B cell (primary cell): Measurements from ENCODE around the gene HK3. TPM values are rescaled to one million over a fixed set of nuclear protein-coding genes. Genes with fewer than 3 reads are reported as not detected.

Source experiments
- ATAC-seq: fragments of 200-7000 bp; cut with Tn5 transposase; one replicate; pipeline ENCODE4 v1.10.0; 2021; ENCODE audit warnings: low read depth, mild to moderate bottlenecking, moderate number of reproducible peaks, moderate library complexity
- CTCF ChIA-PET: fragments of 350-600 bp; sonication (Branson Sonifier 250); formaldehyde crosslinking; loops from one replicate; lab custom pipeline; 2021; ENCODE audit warnings: antibody characterized with exemption, inconsistent platforms; lab: Charles Lee
- POLR2A ChIA-PET: fragments of 350-600 bp; sonication (Branson Sonifier 250); formaldehyde crosslinking; loops from one replicate; lab custom pipeline; 2021; ENCODE audit warnings: antibody characterized with exemption; lab: Charles Lee
- DNase-seq: peaks from one replicate; pipeline ENCODE4 v3.0.0; 2013
- H2AFZ ChIP-seq: 2 replicates; pipeline ENCODE4 v1.6.1; 2012; ENCODE audit warnings: mild to moderate bottlenecking, low read depth, low read length; ENCODE audit not compliant: insufficient read depth, poor library complexity, severe bottlenecking
- H3K27ac ChIP-seq, 2 donors: 1 replicate in 1 of 2; 2 replicates in 1 of 2; pipeline ENCODE4 v1.5.1; 2012 to 2013; ENCODE audit warnings: low read length in 2 of 2, mild to moderate bottlenecking in 2 of 2, moderate library complexity in 1 of 2
- H3K27me3 ChIP-seq, 4 experiments: fragments of 200-600 bp in 1 of 4; sonication (generic) in 1 of 4; replicated peaks in 1 of 4; 1 replicate in 2 of 4; 2 replicates in 2 of 4; pipeline versions ENCODE4 v1.6.1 to v1.7.0; 2013 to 2016; ENCODE audit warnings: low read length in 3 of 4, mild to moderate bottlenecking in 2 of 4, mixed read lengths in 1 of 4, moderate library complexity in 1 of 4; ENCODE audit not compliant: insufficient read depth in 4 of 4, control insufficient read depth in 3 of 4; ENCODE audit errors: control extremely low read depth in 1 of 4
- H3K36me3 ChIP-seq, 2 experiments: replicated peaks in 1 of 2; 1 replicate in 1 of 2; 2 replicates in 1 of 2; pipeline versions ENCODE4 v1.6.1 to v1.7.1; 2013; ENCODE audit warnings: low read length in 1 of 2; ENCODE audit not compliant: insufficient read depth in 2 of 2, control insufficient read depth in 1 of 2; ENCODE audit errors: control extremely low read depth in 1 of 2, extremely low read depth in 1 of 2
- H3K4me1 ChIP-seq, 2 donors: fragments of 200-600 bp in 1 of 2; sonication (generic) in 1 of 2; 1 replicate in 1 of 2; 2 replicates in 1 of 2; pipeline versions ENCODE4 v1.5.1 to v1.6.1; 2013 to 2017; ENCODE audit warnings: low read length in 2 of 2; ENCODE audit not compliant: control insufficient read depth in 2 of 2, insufficient read depth in 2 of 2
- H3K4me2 ChIP-seq: replicated peaks from 2 replicates; pipeline ENCODE3; 2012; ENCODE audit warnings: mild to moderate bottlenecking, low read depth, low read length; ENCODE audit not compliant: poor library complexity, severe bottlenecking
- H3K4me3 ChIP-seq, 5 experiments: fragments of 200-600 bp in 1 of 5; sonication (generic) in 1 of 5; 1 replicate in 3 of 5; 2 replicates in 2 of 5; pipeline versions ENCODE4 v1.5.1 to v1.7.0; 2011 to 2016; ENCODE audit warnings: low read length in 4 of 5, mild to moderate bottlenecking in 4 of 5, low read depth in 2 of 5, control low read depth in 1 of 5, moderate library complexity in 1 of 5; ENCODE audit not compliant: insufficient read depth in 1 of 5; ENCODE audit errors: control extremely low read depth in 1 of 5, extremely low read depth in 1 of 5
- H3K79me2 ChIP-seq: fragments of 200-600 bp; sonication (generic); one replicate; pipeline ENCODE4 v1.6.0; 2016; ENCODE audit warnings: low read length; ENCODE audit not compliant: control insufficient read depth, insufficient read depth
- H3K9ac ChIP-seq: fragments of 200-600 bp; sonication (generic); 2 replicates; pipeline ENCODE4 v1.6.1; 2017; ENCODE audit warnings: mild to moderate bottlenecking, low read length, moderate library complexity
- H3K9me3 ChIP-seq, 3 donors: one replicate each; pipeline versions ENCODE4 v1.6.1 to v1.7.1; 2013; ENCODE audit warnings: low read length in 2 of 3; ENCODE audit not compliant: control insufficient read depth in 2 of 3, insufficient read depth in 1 of 3; ENCODE audit errors: control extremely low read depth in 1 of 3
- H4K20me1 ChIP-seq: 2 replicates; pipeline ENCODE4 v1.6.0; 2012; ENCODE audit warnings: mild to moderate bottlenecking, low read length; ENCODE audit not compliant: insufficient read depth, control insufficient read depth, poor library complexity, severe bottlenecking
- H3K27ac Mint-ChIP-seq: one replicate; pipeline ENCODE4 v1.8.0; 2021; ENCODE audit warnings: mixed read lengths
- H3K27me3 Mint-ChIP-seq: one replicate; pipeline ENCODE4 v1.8.0; 2021; ENCODE audit warnings: mixed read lengths
- H3K4me1 Mint-ChIP-seq: one replicate; pipeline ENCODE4 v1.8.0; 2021; ENCODE audit warnings: mixed read lengths
- H3K4me3 Mint-ChIP-seq: one replicate; pipeline ENCODE4 v1.8.0; 2021; ENCODE audit warnings: mixed read lengths
- H3K9me3 Mint-ChIP-seq: one replicate; pipeline ENCODE4 v1.8.0; 2022; ENCODE audit warnings: mixed read lengths; ENCODE audit not compliant: insufficient read depth
- CTCF ChIP-seq: fragments of 200-600 bp; IDR thresholded peaks from one replicate; pipeline ENCODE4 v1.8.0; 2022; ENCODE audit warnings: antibody characterized with exemption, mild to moderate bottlenecking
- EZH2 ChIP-seq: IDR thresholded peaks from 2 replicates; pipeline ENCODE4 v1.6.1; 2012; ENCODE audit warnings: borderline replicate concordance, low read depth, mild to moderate bottlenecking, moderate library complexity, low read length; ENCODE audit not compliant: insufficient read depth, poor library complexity, severe bottlenecking
- WGBS: methylation state at CpG from one replicate; pipeline ENCODE4 v1.1.5; 2013; ENCODE audit warnings: missing lambda C conversion rate; ENCODE audit not compliant: insufficient coverage; 5-methylcytosine and 5-hydroxymethylcytosine counted together
- intact Hi-C: fragments of 100-400 bp; cut with micrococcal nuclease; formaldehyde crosslinking; loops from one replicate; pipeline ENCODE4 v1.10.0; 2022
- polyA plus RNA-seq: library from polyadenylated mRNA; depleted of rRNA; stranded (reverse); fragments of >200 nt; gene quantifications from 2 replicates; pipeline ENCODE4 v1.2.3, GENCODE V29; 2012
- total RNA-seq, 2 donors: library from RNA; stranded (reverse); fragments of 120-200 nt in 1 of 2; gene quantifications; 1 replicate in 1 of 2; 2 replicates in 1 of 2; pipeline versions ENCODE4 v1.2.3 to v1.2.4, GENCODE V29; 2013 to 2022

HK3 gene
- total and polyA plus RNA-seq, 2 donors (not counting 1 experiment from before 2014, with no cell fraction given) = 0.30 to 5.0 TPM

- Histone ChIP-seq H3K36me3 (peaks cover 19 to 76% of the 10 kb centered on the region in 2 experiments), H3K27ac (no peak overlapping the region), H3K9ac (no peak overlapping the region), H3K4me3 (no peak overlapping the region), H4K20me1 (peaks cover 4% of the 10 kb centered on the region), H3K4me2 (no peak overlapping the region), H3K9me3 (no peaks in the 10 kb centered on the region), H3K79me2 (peaks cover 10% of the 10 kb centered on the region), H2AFZ (no peak overlapping the region), H3K4me1 (no peaks in the 10 kb centered on the region), H3K27me3 (no peaks in the 10 kb centered on the region)
- intact Hi-C loops = no loop called here
- 100% methylated on average over 1 of the region's 1 CpG for WGBS
- H3K4me3 Mint-ChIP-seq = no peak overlapping the region
- TF ChIP-seq EZH2 = no peak
- no peak for TF ChIP-seq CTCF
- DNase-seq (no peak), ATAC-seq (no peak)
- H3K27me3 Mint-ChIP-seq = no peaks in the 10 kb centered on the region
- H3K4me1 Mint-ChIP-seq = no peaks in the 10 kb centered on the region
- H3K27ac Mint-ChIP-seq = no peak overlapping the region
- H3K9me3 Mint-ChIP-seq = no peaks in the 10 kb centered on the region
- ChIA-PET POLR2A (no interaction called here), CTCF (no interaction called here)
Observed at GRCh38 chr5:176943816-176944215, 44.7 kb upstream of the HK3 start.

GRCh38 chr5:176941951-176942350, 42.8 kb upstream of the HK3 start:
- Histone ChIP-seq H3K4me2 (no peak overlapping the region), H3K27ac (no peak overlapping the region), H3K36me3 (peaks cover 17 to 65% of the 10 kb centered on the region in 2 experiments), H3K9me3 (no peaks in the 10 kb centered on the region), H3K4me1 (no peaks in the 10 kb centered on the region), H3K4me3 (no peak overlapping the region), H3K9ac (no peak overlapping the region), H4K20me1 (peaks cover 4% of the 10 kb centered on the region), H3K79me2 (peaks cover 15% of the 10 kb centered on the region), H2AFZ (no peak overlapping the region), H3K27me3 (no peaks in the 10 kb centered on the region)
- TF ChIP-seq EZH2 (no peak), CTCF (no peak)
- Mint-ChIP-seq H3K27ac (no peak overlapping the region), H3K27me3 (no peaks in the 10 kb centered on the region), H3K9me3 (no peaks in the 10 kb centered on the region), H3K4me1 (no peaks in the 10 kb centered on the region), H3K4me3 (no peak overlapping the region)
- WGBS = 78% methylated on average over 3 of the region's 9 CpGs
- intact Hi-C loops = no loop called here
- POLR2A ChIA-PET = no interaction called here
- ATAC-seq (no peak), DNase-seq (no peak)
- CTCF ChIA-PET = interaction anchor here (0.7 kb wide), 1 partner anchor 291 kb away, joined by 3 read pairs; no protein-coding TSS in a partner anchor
